CD4-positive, CD25-positive, alpha-beta regulatory T cell (primary cell): ENCODE results near the gene PODN. TPM values are rescaled to one million over a fixed set of nuclear protein-coding genes. Genes with fewer than 3 reads are reported as not detected.
A peak's percentile ranks its signal among the peaks of the same experiment; 100 is the strongest.

Source experiments
- ATAC-seq, 2 donors: fragments of 150-1000 bp; cut with Tn5 transposase; one replicate each; pipeline ENCODE4 v1.10.0; 2021; ENCODE audit warnings: low read depth in 2 of 2, moderate number of reproducible peaks in 2 of 2, moderate library complexity in 1 of 2
- DNase-seq, 3 donors: peaks; one replicate each; pipeline versions ENCODE4 v3.0.0 to v3.0.0-alpha.2; 2012 to 2022; ENCODE audit warnings: mixed read lengths in 1 of 3
- H3K27ac ChIP-seq: one replicate; pipeline ENCODE4 v1.7.0; 2013; ENCODE audit warnings: mild to moderate bottlenecking, low read length; ENCODE audit not compliant: insufficient read depth, poor library complexity, severe bottlenecking
- H3K27me3 ChIP-seq: one replicate; pipeline ENCODE4 v1.7.0; 2013; ENCODE audit warnings: low read length; ENCODE audit not compliant: control insufficient read depth, insufficient read depth
- H3K36me3 ChIP-seq: one replicate; pipeline ENCODE4 v1.7.0; 2013; ENCODE audit warnings: mild to moderate bottlenecking, low read length, moderate library complexity; ENCODE audit not compliant: control insufficient read depth, insufficient read depth
- H3K4me1 ChIP-seq: 2 replicates; pipeline ENCODE4 v1.7.0; 2013; ENCODE audit warnings: mild to moderate bottlenecking, low read length; ENCODE audit not compliant: insufficient read depth, control insufficient read depth, poor library complexity, severe bottlenecking
- H3K4me3 ChIP-seq: one replicate; pipeline ENCODE4 v1.7.0; 2013; ENCODE audit warnings: low read depth, mild to moderate bottlenecking, low read length, moderate library complexity
- H3K9me3 ChIP-seq, 2 experiments: 1 replicate in 1 of 2; 2 replicates in 1 of 2; pipeline ENCODE4 v1.7.0; 2013; ENCODE audit warnings: low read length in 2 of 2, mild to moderate bottlenecking in 1 of 2, moderate library complexity in 1 of 2; ENCODE audit not compliant: control insufficient read depth in 2 of 2
- H3K27ac Mint-ChIP-seq, 3 donors: one replicate each; pipeline ENCODE4 v1.8.0; 2020 to 2022; ENCODE audit warnings: mild to moderate bottlenecking in 3 of 3, mixed read lengths in 3 of 3, moderate library complexity in 2 of 3
- H3K27me3 Mint-ChIP-seq: one replicate; pipeline ENCODE4 v1.8.0; 2022; ENCODE audit warnings: mild to moderate bottlenecking, mixed read lengths
- H3K36me3 Mint-ChIP-seq: one replicate; pipeline ENCODE4 v1.8.0; 2020; ENCODE audit warnings: mixed read lengths
- H3K4me1 Mint-ChIP-seq, 4 donors: one replicate each; pipeline ENCODE4 v1.8.0; 2020 to 2022; ENCODE audit warnings: mixed read lengths in 4 of 4, mild to moderate bottlenecking in 1 of 4
- H3K4me3 Mint-ChIP-seq, 4 donors: one replicate each; pipeline ENCODE4 v1.8.0; 2020 to 2022; ENCODE audit warnings: mild to moderate bottlenecking in 4 of 4, mixed read lengths in 4 of 4, moderate library complexity in 3 of 4
- H3K9me3 Mint-ChIP-seq, 7 donors: one replicate each; pipeline ENCODE4 v1.8.0; 2020 to 2022; ENCODE audit warnings: mixed read lengths in 7 of 7, mild to moderate bottlenecking in 3 of 7, moderate library complexity in 2 of 7
- polyA plus RNA-seq, 4 donors: library from polyadenylated mRNA; unstranded; fragments of 300-500 nt; fragmentation: Illumina TruSeq; gene quantifications; one replicate each; pipeline ENCODE4 v1.2.3, GENCODE V29; 2021
- total RNA-seq: library from RNA; stranded (reverse); gene quantifications from one replicate; pipeline ENCODE4 v1.2.3, GENCODE V29; 2022

PODN gene
- total and polyA plus RNA-seq, 5 donors from 2014 or later = not detected

- Histone ChIP-seq H3K27me3 (no peaks in the 10 kb centered on the region), H3K27ac (no peak overlapping the region), H3K9me3 (no peaks in the 10 kb centered on the region), H3K36me3 (no peaks in the 10 kb centered on the region), H3K4me3 (no peak overlapping the region), H3K4me1 (no peaks in the 10 kb centered on the region)
- DNase-seq (no peak), ATAC-seq (no peak)
- Mint-ChIP-seq H3K4me1 (no peaks in the 10 kb centered on the region), H3K27me3 (no peaks in the 10 kb centered on the region), H3K9me3 (no peaks in the 10 kb centered on the region), H3K36me3 (no peaks in the 10 kb centered on the region), H3K27ac (no peak overlapping the region), H3K4me3 (no peak overlapping the region)
Observed at GRCh38 chr1:53089478-53090226, 27.6 kb downstream of the PODN start.

GRCh38 chr1:53090227-53091147 is 28.5 kb downstream of the PODN start:
- H3K36me3 ChIP-seq = no peaks in the 10 kb centered on the region
- no peak overlapping the region for H3K4me3 Mint-ChIP-seq
- no peaks in the 10 kb centered on the region for H3K36me3 Mint-ChIP-seq
- ATAC-seq (no peak), DNase-seq (no peak)
- no peaks in the 10 kb centered on the region for H3K27me3 ChIP-seq
- no peak overlapping the region for H3K27ac Mint-ChIP-seq
- no peak overlapping the region for H3K27ac ChIP-seq
- H3K4me3 ChIP-seq = no peak overlapping the region
- H3K27me3 Mint-ChIP-seq = no peaks in the 10 kb centered on the region
- no peaks in the 10 kb centered on the region for H3K4me1 ChIP-seq
- H3K9me3 Mint-ChIP-seq = no peaks in the 10 kb centered on the region
- no peaks in the 10 kb centered on the region for H3K4me1 Mint-ChIP-seq
- H3K9me3 ChIP-seq = no peaks in the 10 kb centered on the region

GRCh38 chr1:53091841-53092645 is 30.0 kb downstream of the PODN start:
- Histone ChIP-seq H3K4me3 (no peak overlapping the region), H3K27me3 (no peaks in the 10 kb centered on the region), H3K4me1 (no peaks in the 10 kb centered on the region), H3K9me3 (peaks cover 0 to 2% of the 10 kb centered on the region in 2 experiments), H3K27ac (no peak overlapping the region), H3K36me3 (no peaks in the 10 kb centered on the region)
- Mint-ChIP-seq H3K27ac (peak overlapping the region in 1 of 3 donors; percentile 38), H3K9me3 (no peaks in the 10 kb centered on the region), H3K27me3 (no peaks in the 10 kb centered on the region), H3K4me3 (no peak overlapping the region), H3K4me1 (no peaks in the 10 kb centered on the region), H3K36me3 (no peaks in the 10 kb centered on the region)
- DNase-seq (no peak), ATAC-seq (no peak)

- Histone ChIP-seq H3K9me3 (peaks cover 0 to 2% of the 10 kb centered on the region in 2 experiments), H3K4me3 (no peak overlapping the region), H3K27ac (no peak overlapping the region), H3K27me3 (no peaks in the 10 kb centered on the region), H3K4me1 (no peaks in the 10 kb centered on the region), H3K36me3 (no peaks in the 10 kb centered on the region)
- ATAC-seq (no peak), DNase-seq (no peak)
- H3K9me3 Mint-ChIP-seq = no peaks in the 10 kb centered on the region
- no peaks in the 10 kb centered on the region for H3K4me1 Mint-ChIP-seq
- H3K36me3 Mint-ChIP-seq = no peaks in the 10 kb centered on the region
- no peak overlapping the region for H3K27ac Mint-ChIP-seq
- no peaks in the 10 kb centered on the region for H3K27me3 Mint-ChIP-seq
- no peak overlapping the region for H3K4me3 Mint-ChIP-seq
Observed at GRCh38 chr1:53092659-53093450, 30.8 kb downstream of the PODN start.

GRCh38 chr1:53093451-53093754 is 31.4 kb downstream of the PODN start:
- H3K36me3 Mint-ChIP-seq = no peaks in the 10 kb centered on the region
- no peaks in the 10 kb centered on the region for H3K27me3 Mint-ChIP-seq
- no peak overlapping the region for H3K27ac Mint-ChIP-seq
- Histone ChIP-seq H3K4me3 (no peak overlapping the region), H3K9me3 (peaks cover 0 to 2% of the 10 kb centered on the region in 2 experiments), H3K4me1 (no peaks in the 10 kb centered on the region), H3K36me3 (no peaks in the 10 kb centered on the region), H3K27ac (no peak overlapping the region), H3K27me3 (no peaks in the 10 kb centered on the region)
- no peaks in the 10 kb centered on the region for H3K4me1 Mint-ChIP-seq
- no peak overlapping the region for H3K4me3 Mint-ChIP-seq
- ATAC-seq (no peak), DNase-seq (no peak)
- no peaks in the 10 kb centered on the region for H3K9me3 Mint-ChIP-seq

- no peak for DNase-seq
- Histone ChIP-seq H3K27ac (no peak overlapping the region), H3K27me3 (no peaks in the 10 kb centered on the region), H3K4me3 (no peak overlapping the region), H3K36me3 (no peaks in the 10 kb centered on the region), H3K4me1 (no peaks in the 10 kb centered on the region), H3K9me3 (peaks cover 0 to 2% of the 10 kb centered on the region in 2 experiments)
- Mint-ChIP-seq H3K4me3 (no peak overlapping the region), H3K27ac (no peak overlapping the region), H3K9me3 (no peaks in the 10 kb centered on the region), H3K4me1 (no peaks in the 10 kb centered on the region), H3K27me3 (no peaks in the 10 kb centered on the region), H3K36me3 (no peaks in the 10 kb centered on the region)
- no peak for ATAC-seq
Observed at GRCh38 chr1:53093778-53094532, 31.9 kb downstream of the PODN start.

GRCh38 chr1:53094533-53094919 is 32.5 kb downstream of the PODN start:
- Histone ChIP-seq H3K9me3 (peaks cover 0 to 2% of the 10 kb centered on the region in 2 experiments), H3K27me3 (no peaks in the 10 kb centered on the region), H3K27ac (no peak overlapping the region), H3K4me3 (no peak overlapping the region), H3K4me1 (no peaks in the 10 kb centered on the region), H3K36me3 (no peaks in the 10 kb centered on the region)
- H3K27ac Mint-ChIP-seq = no peak overlapping the region
- no peak overlapping the region for H3K4me3 Mint-ChIP-seq
- no peaks in the 10 kb centered on the region for H3K27me3 Mint-ChIP-seq
- no peak for ATAC-seq
- no peaks in the 10 kb centered on the region for H3K4me1 Mint-ChIP-seq
- no peak for DNase-seq
- H3K36me3 Mint-ChIP-seq = no peaks in the 10 kb centered on the region
- no peaks in the 10 kb centered on the region for H3K9me3 Mint-ChIP-seq
